ENCODE data around the gene BGN.

Gene BGN

DNA sequence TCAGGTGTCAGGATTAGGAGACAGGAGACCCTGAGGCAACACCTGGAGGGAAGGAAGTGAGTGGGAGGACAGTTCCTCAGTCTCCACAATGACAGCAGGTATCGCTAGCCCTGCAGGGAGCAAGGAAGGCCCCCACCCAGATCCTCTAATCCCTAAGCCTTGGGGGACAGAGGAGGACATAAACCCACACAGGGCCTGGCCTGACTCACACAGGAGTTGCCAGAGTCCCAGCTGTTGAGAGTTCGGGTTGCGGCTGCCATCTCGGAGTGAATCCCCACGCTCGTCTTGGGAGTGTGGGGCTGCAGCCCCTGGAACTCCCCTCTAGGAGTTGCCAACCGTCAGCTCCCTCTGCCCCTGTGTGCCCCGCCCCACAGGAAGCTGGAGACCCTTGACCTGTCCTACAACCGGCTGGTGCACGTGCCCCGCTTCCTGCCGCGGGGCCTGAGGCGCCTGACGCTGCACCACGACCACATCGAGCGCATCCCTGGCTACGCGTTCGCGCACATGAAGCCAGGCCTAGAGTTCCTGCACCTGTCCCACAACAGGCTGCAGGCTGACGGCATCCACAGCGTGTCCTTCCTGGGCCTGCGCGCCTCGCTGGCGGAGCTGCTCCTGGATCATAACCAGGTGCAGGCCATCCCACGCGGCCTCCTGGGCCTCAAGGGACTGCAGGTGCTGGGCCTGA, 9.2 kb upstream of the BGN start:
- DNase-seq = no peak

DNA sequence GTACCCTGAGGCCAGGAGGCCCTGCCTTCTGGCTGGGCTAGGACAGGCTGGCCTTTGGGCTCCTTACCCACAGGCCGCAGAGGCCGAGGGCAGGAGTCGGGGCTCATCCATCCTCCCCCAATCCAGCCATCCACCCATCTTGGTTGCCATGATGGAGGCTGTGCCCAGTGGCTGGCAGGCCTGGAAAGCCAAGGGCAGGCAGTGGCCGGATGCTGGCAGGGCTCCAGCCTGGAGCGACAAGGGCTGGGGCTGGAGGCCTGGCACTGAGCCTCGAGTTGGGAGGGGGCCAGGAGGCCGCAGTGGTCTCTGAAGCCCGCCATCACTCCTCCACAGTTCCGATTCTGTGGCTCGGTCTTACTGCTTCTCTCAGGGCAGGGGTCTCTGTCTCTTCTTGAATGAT, 8.6 kb upstream of the BGN start:
- no peak for DNase-seq

DNA sequence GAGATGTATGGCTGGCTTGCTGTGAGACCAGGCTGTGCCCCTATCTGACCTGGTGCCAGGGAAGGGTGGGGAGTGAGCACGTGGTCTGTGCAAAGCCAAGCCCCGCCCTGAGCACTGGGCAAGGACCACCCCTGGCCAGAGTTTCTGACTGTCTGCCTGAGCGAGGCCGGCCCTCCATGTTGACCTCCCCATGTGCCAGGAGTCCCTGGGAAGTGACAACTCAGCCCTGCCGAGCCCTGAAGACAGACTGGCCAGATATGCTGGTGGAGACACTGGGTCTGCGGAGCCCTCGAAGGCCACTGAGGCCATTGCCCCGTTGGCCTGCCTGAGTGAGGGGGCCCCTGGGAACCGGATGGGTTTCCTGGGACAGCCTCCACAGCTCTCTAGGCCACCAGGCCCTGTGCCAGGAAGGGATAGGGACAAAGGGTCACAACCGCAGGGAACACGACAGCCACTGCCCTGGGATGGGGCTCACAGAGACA, 7.1 kb upstream of the BGN start:
- DNase-seq = no peak

DNA sequence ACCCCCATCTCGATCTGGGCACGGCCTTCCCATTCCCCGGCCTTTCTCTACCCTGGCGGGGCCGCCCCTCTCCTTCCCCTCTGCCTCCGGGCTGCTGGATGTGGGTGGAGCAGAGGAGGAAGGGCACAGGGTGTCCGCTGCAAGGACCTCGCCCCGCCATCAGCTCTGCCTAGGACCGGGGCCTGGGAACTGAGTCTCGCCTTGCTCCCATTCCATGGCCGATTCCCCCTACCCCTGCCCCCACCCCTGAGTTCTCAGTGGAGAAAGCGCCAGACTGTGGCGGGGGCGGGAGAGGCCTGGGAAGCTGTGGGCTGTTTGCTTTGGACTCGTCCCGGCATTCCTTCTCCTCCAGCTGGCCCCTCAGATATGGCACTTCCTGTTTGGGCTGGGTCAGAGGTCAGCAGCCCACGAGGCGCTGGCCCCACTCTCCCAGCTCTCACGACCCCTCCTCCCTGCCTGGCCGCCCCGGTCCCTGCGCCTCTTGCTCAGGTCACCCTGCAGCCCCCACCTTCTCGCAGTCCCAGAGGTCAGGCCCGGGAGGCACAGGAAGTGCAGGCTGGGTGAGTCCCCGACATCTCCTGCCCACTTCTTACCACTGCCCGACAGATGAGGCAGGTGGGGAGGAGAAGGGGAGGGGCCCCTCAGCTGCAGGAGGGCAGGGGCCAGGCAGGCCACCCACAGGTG, 6.4 kb upstream of the BGN start:
- no peak for DNase-seq

DNA sequence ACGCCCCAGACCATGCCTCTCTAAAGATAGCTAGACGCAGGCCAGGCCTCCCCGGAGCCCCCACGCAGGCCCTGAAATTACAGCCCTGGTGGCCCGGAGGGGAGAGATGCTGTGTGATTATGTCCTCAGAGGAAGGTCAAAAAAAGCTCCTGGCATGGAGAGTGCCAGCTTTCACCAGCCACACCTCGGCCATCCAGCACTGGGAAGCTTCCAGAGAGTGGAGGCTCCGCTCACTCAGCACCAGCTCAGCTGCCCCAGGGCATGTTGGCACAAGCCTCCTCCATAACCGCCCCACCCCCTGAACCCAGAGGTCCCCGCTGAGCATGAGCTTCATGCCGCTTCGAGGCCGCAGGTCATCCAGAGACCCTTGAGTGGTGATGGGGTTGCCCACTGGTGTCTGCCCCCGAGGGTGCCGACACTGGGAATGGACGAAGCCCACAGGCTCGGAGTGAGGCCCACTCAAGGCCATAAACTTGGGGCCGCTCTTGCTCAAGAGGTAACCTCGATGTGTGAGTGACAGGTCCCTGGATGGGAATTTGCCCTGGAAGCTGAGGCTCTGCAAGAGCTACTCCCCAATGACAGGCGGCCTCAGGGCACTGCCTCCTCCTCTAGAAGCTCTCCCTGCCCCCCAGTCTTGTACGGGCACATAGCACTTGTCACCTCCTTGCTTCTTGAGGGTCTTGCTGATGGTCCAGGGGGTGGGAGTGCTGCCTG, 4.4 kb upstream of the BGN start:
- no peak for DNase-seq

DNA sequence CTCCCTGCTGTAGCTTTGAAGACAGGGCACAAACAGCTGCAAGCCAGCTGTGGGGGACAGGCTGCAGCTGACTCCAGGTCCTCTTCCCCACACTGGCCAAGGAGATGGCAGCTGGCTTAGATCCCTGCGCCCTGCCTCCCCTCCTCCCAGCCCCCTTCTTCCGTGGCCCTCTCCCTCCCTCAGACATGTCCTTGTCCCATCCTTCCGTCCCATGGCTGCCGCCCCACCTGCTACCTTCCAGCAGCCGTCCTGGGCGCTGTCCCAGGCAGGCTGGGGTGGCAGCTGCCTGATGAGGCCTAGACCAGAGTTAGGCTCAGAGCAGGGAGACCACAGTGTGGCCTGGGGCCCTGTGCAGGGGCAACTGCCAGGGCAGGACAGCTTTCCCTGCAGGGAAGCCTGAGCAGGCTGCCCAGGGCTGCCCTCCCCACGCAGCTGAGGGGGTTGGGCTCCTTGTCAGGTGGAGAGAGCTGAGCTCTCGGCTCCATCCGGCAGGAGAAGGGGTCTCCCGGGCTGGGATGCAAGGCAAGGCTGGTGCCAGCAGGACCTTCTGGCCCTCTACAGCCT, 3.3 kb upstream of the BGN start:
- no peak for DNase-seq

DNA sequence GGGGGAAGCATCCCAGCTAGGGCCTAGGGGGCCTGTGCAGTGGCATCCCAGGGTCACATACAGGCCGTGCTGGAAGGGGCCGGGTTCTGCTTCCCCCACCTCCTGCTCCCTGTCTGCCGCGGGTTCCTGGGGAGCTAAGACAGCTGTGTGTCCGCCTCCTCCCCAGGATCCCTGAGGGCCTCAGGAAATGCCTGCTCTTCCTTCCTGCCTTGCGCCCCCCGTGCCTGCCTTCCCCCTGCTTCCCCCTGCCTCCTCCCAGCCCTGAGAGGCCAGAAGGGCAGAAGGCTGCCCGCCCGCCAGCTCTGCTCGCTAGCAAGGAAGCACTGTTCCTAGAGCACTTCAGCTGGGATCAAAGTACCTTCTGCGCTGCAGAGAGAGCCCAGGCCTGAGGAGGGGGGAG, 2.9 kb upstream of the BGN start:
- no peak for DNase-seq

DNA sequence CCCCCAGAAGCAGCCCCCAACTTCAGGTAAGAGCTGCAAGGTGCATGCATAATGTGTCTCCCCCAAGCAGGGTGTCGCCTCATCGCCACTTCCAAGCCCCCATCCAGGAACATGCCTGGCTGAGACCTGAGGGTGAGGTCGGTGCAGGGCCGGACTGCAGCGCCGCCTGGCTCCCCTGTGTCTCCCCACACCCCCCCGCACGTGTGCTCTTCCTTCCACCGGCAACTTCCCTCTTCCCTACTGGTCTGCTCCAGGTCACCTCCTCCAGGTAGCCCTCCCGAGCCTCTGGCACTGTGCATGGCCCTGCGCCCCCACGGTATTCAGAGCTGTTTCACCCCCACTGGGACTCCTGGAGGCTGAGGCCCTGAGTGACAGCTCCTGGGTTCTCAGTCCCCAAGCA, 2.2 kb upstream of the BGN start:
- DNase-seq = no peak

DNA sequence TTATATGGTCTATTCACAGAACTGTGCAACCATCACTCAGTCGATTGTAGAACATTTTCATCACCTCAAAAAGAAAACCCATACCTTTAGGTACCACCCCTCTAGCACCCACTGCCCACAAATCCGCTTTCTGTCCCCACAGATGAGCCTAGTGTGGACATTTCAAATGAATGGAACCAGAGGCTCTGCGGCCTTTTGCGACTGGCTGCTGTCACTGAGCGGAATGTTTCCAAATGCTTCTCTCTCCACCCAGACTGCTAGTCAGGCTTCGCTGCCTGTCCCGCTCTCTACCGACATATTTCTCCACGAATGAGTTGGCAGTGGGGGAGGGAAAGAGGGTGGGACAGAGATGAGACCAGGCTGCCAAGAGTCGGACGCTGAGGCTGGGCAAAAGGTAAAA, 1.7 kb upstream of the BGN start:
- no peak for DNase-seq

DNA sequence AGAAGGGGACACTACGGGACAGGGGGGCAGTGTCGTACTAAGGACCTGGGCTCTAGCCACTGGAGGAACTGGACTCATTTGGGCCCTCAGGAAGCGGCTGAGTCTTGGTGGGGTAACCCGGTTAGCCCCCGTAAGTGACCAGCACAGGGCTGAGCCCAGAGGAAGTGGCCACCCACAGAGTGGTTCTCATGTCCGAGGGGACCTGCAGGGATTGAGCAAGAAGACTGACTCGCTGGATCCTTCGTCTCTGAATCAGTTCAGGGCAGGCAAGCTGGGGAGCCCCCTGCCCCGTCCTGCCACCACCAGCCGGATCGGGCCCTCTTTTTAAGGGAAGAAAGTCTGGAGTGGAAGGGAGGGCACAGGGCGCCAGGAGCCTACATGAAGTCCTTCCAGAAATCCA, 719 bp upstream of the BGN start:
- DNase-seq = peak; percentile 1

DNA sequence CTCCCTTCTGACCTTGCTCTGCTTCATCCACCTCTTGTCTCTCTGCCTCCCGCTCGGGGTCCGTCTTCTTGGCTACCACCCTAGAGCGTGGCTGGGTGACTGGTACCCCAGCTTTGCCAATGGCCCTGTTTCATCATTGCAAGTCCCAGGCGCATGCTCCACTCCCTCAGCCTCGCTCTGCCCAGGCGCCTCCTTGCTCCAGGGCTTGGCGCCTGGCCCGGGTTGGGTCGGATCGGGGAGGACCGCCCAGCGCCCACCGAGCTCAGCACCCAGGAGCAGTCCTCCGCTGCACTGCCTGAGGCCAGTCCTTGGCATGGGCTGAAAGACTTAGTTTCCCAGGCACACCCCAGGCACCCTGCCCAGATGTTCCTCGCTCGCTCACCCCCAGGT, 577 bp downstream of the BGN start:
- DNase-seq = no peak

DNA sequence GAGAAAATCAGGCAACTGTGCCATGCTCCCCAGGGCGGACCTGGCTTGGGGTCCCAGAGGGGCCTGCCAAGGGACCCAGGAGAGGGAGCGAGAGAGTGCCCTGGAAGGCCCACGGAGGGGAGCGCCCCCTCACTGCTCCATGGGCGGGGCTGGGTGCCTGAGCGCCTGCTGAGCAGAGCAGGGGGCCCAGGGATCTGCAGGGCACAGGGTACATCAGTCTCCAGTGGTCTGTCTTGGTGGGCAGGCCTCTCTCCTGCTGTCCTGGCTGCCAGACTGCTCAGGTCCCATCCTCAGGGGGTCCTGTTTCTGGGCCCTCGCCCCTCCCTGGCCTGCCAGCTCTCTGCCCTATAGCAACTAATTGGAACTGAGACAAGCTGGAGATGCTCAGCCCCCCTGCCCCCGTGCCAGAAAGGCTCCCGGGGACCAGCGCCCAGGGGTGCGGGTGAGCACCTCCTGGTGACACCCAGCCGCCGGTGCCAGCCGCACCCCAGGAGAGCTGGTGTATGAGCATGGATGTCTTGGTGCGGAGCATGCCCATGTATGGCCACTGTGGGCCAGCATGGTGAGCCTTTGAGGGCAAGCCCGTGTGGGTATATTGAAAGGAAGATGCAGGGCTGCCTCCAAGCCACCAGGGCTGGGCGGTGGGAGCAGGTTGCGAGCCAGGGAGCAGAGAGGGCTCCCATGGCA, 1.3 kb downstream of the BGN start:
- DNase-seq = no peak

DNA sequence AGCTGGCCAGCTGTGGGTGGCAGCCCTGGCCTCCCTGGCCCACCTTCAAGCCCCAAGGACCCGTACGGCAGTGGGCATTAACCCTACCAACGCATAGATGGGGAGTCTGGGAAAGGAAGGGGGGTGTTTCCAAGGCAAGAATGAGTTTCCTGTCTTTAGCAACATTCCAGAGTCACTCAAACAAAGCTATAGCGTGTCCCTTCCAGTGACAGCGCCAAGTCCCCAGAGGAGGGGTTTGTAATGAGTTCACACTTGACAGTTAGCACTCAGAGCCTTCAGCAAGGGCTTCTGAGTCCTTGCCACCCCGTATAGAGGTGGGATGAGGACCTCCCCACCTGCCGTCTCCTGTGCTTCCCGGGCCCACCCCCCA, 1.8 kb downstream of the BGN start:
- DNase-seq = no peak

DNA sequence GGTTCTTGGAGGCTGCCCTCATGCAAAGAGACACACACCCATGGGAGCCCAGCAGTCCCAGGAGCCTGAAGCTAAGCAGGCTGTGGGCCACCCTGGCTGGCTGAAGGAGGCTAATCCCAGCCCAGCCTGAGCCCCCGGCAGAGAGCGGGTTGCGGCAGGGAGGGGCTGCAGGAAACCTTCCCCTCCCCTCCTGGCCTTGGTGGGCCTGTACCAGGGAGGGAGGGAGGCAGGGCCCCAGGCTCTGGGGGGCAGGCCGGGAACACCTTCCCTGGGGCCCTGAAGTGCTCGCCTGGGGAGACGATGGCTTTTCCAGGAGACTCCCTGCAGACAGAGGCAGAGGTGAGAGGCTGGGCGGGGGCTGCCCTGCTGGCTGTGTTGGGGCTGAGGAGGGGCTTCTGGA, 3.7 kb downstream of the BGN start:
- DNase-seq = no peak

DNA sequence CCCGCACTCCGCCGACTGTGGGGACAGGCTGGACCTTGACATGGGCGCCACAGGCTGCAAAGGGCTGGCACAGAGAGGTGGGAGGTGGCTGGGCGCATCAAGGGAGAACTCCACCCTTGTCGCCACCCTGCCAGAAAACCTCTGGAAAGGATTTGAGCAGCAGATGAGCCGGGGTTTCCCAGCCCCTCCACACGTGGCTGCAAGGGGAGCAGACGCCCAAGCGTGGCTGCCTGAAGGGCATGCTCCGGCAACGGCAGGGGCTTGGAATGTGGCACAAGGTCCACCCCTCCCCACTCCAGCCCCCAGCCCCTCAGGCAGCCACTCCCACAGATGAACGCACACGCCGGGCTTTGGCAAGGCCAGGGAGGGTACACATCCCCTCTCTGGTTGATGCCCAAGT, 4.6 kb downstream of the BGN start:
- no peak for DNase-seq

DNA sequence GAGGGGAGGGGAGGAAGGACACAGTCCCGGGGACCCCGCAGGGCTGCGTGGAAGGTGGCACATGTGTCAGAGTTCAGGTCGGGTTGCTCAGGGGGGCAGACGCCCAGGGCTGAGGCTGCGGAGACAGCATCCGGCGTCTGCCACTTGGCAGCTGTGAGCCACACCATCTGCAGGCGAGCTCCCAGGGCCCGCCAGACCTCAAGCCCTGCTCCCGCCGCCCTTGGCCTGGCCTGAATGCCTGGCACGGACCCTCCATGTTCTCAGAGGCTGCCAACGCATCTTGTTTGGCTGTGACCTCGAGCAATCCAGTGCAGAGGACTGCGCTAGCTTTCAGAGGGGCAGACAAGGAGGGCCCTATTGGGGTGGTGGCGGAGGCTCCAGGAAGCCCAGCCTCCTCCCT, 5.1 kb downstream of the BGN start:
- DNase-seq = no peak

DNA sequence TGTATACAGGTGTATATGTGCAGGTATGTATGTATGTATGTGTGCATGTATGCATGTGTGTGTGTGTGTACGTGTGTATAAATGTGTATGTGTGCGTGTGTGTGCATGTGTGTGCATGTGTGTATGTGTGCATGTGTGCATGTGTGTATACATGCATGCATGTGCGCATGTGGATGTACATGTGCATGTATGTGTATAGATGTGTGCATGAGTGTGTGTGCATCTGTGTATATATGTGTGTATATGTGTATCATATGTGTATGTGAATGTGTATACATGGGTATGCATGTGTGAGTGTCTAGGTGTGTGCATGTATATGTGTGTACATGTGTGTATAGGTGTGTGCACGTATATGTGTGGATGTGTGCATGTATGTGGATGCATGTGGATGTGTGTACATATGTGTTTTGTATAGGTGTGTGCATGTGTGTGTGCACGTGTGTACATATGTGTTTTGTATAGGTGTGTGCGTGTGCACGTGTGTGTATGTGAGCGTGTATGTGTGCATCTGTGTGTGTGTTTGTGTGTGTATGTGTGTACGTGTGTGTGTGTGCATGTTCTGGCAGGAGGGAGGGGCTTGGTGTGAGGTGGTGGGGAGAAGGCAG, 6.0 kb downstream of the BGN start:
- no peak for DNase-seq

DNA sequence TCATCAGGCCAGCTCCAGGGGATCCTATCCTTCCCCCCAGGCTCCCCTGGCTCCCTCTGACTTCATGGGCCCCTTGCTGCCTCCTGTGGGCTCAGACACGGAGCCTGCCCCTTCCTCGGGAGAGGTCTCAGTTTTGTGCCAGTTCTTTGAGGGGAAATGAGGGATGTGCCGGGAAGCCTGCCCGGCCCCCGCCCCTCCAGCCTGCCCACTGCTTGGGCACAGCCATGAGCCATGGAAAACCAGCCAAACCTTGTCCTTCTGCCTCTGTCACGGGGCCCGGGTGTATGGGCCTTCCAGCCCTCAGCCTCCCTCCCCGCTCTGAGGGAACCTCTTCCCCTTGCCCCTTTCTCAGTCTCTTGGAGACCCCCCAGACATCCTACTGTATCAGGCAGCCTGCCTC, 6.8 kb downstream of the BGN start:
- no peak for DNase-seq

DNA sequence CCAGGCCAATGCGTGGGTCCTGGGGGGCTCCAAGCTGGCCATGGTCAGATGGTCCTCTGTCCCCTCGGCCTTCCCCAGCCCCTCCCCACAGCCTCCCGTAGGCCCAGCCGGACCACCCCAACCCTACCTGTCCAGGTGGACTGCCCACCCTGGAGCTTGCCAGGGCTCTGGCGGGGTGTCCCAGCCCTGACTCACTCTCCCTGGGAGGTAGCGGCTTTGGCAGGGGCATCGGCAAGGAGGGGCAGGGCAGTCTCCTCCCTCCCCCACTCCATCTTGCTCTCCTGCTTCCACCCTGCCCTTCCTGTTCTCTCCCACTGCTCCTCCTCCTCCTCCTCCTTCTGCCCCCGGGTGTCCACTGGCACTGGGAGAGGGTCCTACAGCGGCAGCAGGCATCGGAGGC, 7.4 kb downstream of the BGN start:
- DNase-seq = no peak

DNA sequence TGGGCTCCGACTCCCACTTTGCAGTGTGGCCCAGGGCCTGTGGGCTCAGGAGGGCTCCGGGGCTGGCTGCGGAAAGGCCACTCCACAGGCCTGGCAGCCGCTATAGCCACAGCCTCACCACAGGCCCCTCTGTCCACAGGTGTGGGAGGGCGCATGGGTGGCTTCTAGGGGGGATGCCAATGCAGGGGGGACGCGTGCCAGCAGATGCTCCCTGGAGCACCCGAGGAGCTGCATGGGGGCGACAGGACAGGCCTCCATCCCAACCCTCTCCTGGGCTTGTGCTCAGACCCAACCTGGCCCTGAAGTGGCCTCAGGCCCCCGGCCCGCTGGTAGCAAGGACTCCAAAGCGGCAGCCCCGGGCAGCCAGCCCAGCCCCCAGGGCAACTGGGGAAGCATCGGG, 8.0 kb downstream of the BGN start:
- DNase-seq = no peak

DNA sequence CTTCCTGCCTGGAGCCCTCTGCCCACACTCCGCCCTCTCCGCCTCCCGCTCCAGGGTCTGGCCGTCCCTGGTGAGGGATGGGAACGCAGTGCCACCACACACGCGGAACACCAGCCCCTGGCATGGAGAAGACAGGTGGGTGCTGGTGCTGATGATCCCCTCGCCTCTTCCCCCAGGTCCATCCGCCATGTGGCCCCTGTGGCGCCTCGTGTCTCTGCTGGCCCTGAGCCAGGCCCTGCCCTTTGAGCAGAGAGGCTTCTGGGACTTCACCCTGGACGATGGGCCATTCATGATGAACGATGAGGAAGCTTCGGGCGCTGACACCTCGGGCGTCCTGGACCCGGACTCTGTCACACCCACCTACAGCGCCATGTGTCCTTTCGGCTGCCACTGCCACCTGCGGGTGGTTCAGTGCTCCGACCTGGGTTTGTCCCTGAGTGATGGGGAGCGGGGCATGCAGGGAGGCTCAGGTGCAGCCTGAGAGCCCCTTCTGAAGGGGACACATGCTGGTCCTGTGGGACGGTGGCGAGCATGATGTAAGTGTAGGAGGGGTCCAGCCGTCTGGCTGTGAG, 9.8 kb downstream of the BGN start:
- DNase-seq = no peak

DNA sequence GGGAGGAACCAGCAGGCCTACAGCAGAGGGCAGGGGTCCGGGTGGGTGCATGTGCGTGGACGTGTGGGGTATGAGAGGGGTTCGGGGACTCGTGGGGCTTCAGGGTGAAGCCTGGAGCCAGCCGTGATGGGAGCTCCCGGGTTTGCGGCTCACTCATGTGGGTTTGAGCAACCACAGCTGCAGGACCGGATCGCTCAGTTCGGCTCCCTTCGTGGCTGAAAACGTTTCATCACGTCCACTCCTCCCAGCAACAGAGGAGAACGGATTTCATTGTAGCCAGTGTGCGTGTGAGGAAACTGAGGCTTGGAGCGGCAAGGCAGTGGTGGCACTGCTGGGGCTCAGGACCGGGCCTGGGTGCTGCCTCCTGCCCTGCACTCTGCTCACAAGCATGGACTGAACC, 10.6 kb downstream of the BGN start:
- DNase-seq = no peak
